Prostate gland (tissue), 2 donors: ENCODE measurements around the gene TLDC2. TPM values are rescaled to one million over a fixed set of nuclear protein-coding genes. Genes with fewer than 3 reads are reported as not detected.

Experiments
- DNase-seq: peaks from one replicate; pipeline ENCODE4 v3.0.0-alpha.2; 2019; ENCODE audit warnings: low spot score
- H3K27ac ChIP-seq, 2 donors: fragments of 200-600 bp; sonication (generic); 2 replicates each; pipeline ENCODE4 v1.5.1; 2017 to 2019
- H3K27me3 ChIP-seq: fragments of 200-600 bp; sonication (generic); replicated peaks from 2 replicates; pipeline ENCODE4 v1.5.1; 2019; ENCODE audit not compliant: insufficient read depth
- H3K36me3 ChIP-seq, 2 donors: fragments of 200-600 bp; sonication (generic); 1 replicate in 1 of 2; 2 replicates in 1 of 2; pipeline versions ENCODE4 v1.5.1 to v1.8.1; 2017 to 2019
- H3K4me1 ChIP-seq: fragments of 200-600 bp; sonication (generic); replicated peaks from 2 replicates; pipeline ENCODE4 v1.5.1; 2019
- H3K4me3 ChIP-seq, 2 donors: fragments of 200-600 bp; sonication (generic); 2 replicates each; pipeline ENCODE4 v1.5.1; 2017 to 2019
- H3K9me3 ChIP-seq: fragments of 200-600 bp; sonication (generic); 2 replicates; pipeline ENCODE4 v1.5.1; 2017
- CTCF ChIP-seq, 4 experiments: fragments of 200-600 bp in 2 of 4; fragments of 450-650 bp in 2 of 4; sonication (generic) in 2 of 4; IDR thresholded peaks; 1 replicate in 3 of 4; 2 replicates in 1 of 4; pipeline ENCODE4 v1.5.1; 2016 to 2019; ENCODE audit warnings: antibody characterized with exemption in 4 of 4, mild to moderate bottlenecking in 2 of 4, moderate library complexity in 2 of 4
- POLR2A ChIP-seq: fragments of 450-650 bp; IDR thresholded peaks from one replicate; pipeline ENCODE4 v1.6.1; 2016; ENCODE audit warnings: antibody characterized with exemption, mild to moderate bottlenecking
- POLR2AphosphoS5 ChIP-seq: sonication (generic); formaldehyde crosslinking; IDR thresholded peaks from one replicate; pipeline ENCODE4 v1.6.1; 2017; ENCODE audit warnings: antibody characterized with exemption
- WGBS: methylation state at CpG from one replicate; pipeline ENCODE4 v1.1.5; 2018; 5-methylcytosine and 5-hydroxymethylcytosine counted together
- intact Hi-C: fragments of 100-400 bp; cut with DNase I; formaldehyde crosslinking; loops from one replicate; pipeline ENCODE4 v1.14.2; 2022
- total RNA-seq, 2 donors: library from RNA; depleted of rRNA; stranded (reverse); fragments of >200 nt; gene quantifications; one replicate each; pipeline ENCODE4 v1.1.0, GENCODE V29; 2016

Gene TLDC2
- total RNA-seq, 2 donors from 2014 or later: 0.14 to 1.3 TPM

GRCh38 chr20:36865076-36865860 is 10.7 kb upstream of the TLDC2 start:
- H3K27ac ChIP-seq: peak overlapping the region in 1 of 2 donors; percentile 93
- H3K4me3 ChIP-seq: no peak overlapping the region
- no peaks in the 10 kb centered on the region for H3K27me3 ChIP-seq
- TF ChIP-seq POLR2A (no peak), POLR2AphosphoS5 (no peak), CTCF (IDR thresholded peaks at IDR 0.05) (no peak)
- peaks cover 6% of the 10 kb centered on the region for H3K4me1 ChIP-seq
- H3K9me3 ChIP-seq: no peaks in the 10 kb centered on the region
- intact Hi-C loops: loop anchor here (10.0 kb wide), 1 partner anchor 290 kb away; the partner anchor contains the start of gene TGIF2
- H3K36me3 ChIP-seq: no peaks in the 10 kb centered on the region
- WGBS: 57% methylated on average over 9 of the region's 9 CpGs
- DNase-seq: no peak

GRCh38 chr20:36865861-36866149 is 10.1 kb upstream of the TLDC2 start:
- peaks cover 3% of the 10 kb centered on the region for H3K4me1 ChIP-seq
- no peak for DNase-seq
- intact Hi-C loops: loop anchor here (10.0 kb wide), 1 partner anchor 291 kb away; the partner anchor contains the start of gene TGIF2
- no peaks in the 10 kb centered on the region for H3K27me3 ChIP-seq
- no peaks in the 10 kb centered on the region for H3K36me3 ChIP-seq
- H3K9me3 ChIP-seq: no peaks in the 10 kb centered on the region
- no peak overlapping the region for H3K4me3 ChIP-seq
- TF ChIP-seq CTCF (IDR thresholded peaks at IDR 0.05): no peak
- H3K27ac ChIP-seq: no peak overlapping the region

- Histone ChIP-seq H3K27ac (no peak overlapping the region), H3K36me3 (no peaks in the 10 kb centered on the region), H3K27me3 (no peaks in the 10 kb centered on the region), H3K9me3 (no peaks in the 10 kb centered on the region), H3K4me3 (no peak overlapping the region), H3K4me1 (peaks cover 3% of the 10 kb centered on the region)
- no peak for DNase-seq
- intact Hi-C loops: loop anchor here (10.0 kb wide), 1 partner anchor 291 kb away; the partner anchor contains the start of gene TGIF2
- TF ChIP-seq POLR2AphosphoS5 (no peak), POLR2A (no peak), CTCF (IDR thresholded peaks at IDR 0.05) (no peak)
- 84% methylated on average over 7 of the region's 7 CpGs for WGBS
These were observed 9.8 kb upstream of the TLDC2 start for GRCh38 chr20:36866164-36866563.

GRCh38 chr20:36866681-36867495 is 9.1 kb upstream of the TLDC2 start:
- DNase-seq: no peak
- no peak overlapping the region for H3K27ac ChIP-seq
- H3K9me3 ChIP-seq: no peaks in the 10 kb centered on the region
- no peaks in the 10 kb centered on the region for H3K27me3 ChIP-seq
- WGBS: 74% methylated on average over 8 of the region's 8 CpGs
- intact Hi-C loops: loop anchor here (10.0 kb wide), 1 partner anchor 292 kb away; the partner anchor contains the start of gene TGIF2
- no peak overlapping the region for H3K4me3 ChIP-seq
- TF ChIP-seq POLR2AphosphoS5 (no peak), POLR2A (no peak), CTCF (IDR thresholded peaks at IDR 0.05) (no peak)
- no peaks in the 10 kb centered on the region for H3K4me1 ChIP-seq
- H3K36me3 ChIP-seq: no peaks in the 10 kb centered on the region
